ENCODE measurements around the gene TRPC1.
"Not testable (repeated sequence)": the region's sequence is repeated elsewhere in the genome, so short reads cannot be mapped to it uniquely, and the experiment has no call there.

Gene TRPC1

GRCh38 chr3:142752605-142753004 is 28.8 kb downstream of the TRPC1 start:
- not testable (repeated sequence) for DNase-seq (ENCODE audit: low read depth in 2 of 2)

GRCh38 chr3:142754494-142754893 is 30.7 kb downstream of the TRPC1 start:
- DNase-seq (ENCODE audit: low read depth in 2 of 2): no peak

- DNase-seq (ENCODE audit: low read depth in 2 of 2): no peak
Observed at GRCh38 chr3:142768338-142768737, 44.5 kb downstream of the TRPC1 start.

GRCh38 chr3:142777927-142778326 is 54.1 kb downstream of the TRPC1 start:
- DNase-seq (ENCODE audit: low read depth in 2 of 2): no peak

- DNase-seq (ENCODE audit: low read depth in 2 of 2): no peak
Observed at GRCh38 chr3:142778541-142778940, 54.7 kb downstream of the TRPC1 start.

GRCh38 chr3:142779591-142779990 is 55.8 kb downstream of the TRPC1 start:
- no peak for DNase-seq (ENCODE audit: low read depth in 2 of 2)

GRCh38 chr3:142782616-142783015 is 58.8 kb downstream of the TRPC1 start:
- DNase-seq (ENCODE audit: low read depth in 2 of 2): no peak

GRCh38 chr3:142784228-142784627 is 60.4 kb downstream of the TRPC1 start:
- DNase-seq (ENCODE audit: low read depth in 2 of 2): no peak

GRCh38 chr3:142785996-142786395 is 62.2 kb downstream of the TRPC1 start:
- no peak for DNase-seq (ENCODE audit: low read depth in 2 of 2)

- no peak for DNase-seq (ENCODE audit: low read depth in 2 of 2)
Observed at GRCh38 chr3:142787719-142788118, 63.9 kb downstream of the TRPC1 start.

GRCh38 chr3:142794508-142794907 is 70.7 kb downstream of the TRPC1 start:
- no peak for DNase-seq (ENCODE audit: low read depth in 2 of 2)

GRCh38 chr3:142795332-142795731 is 71.5 kb downstream of the TRPC1 start:
- DNase-seq (ENCODE audit: low read depth in 2 of 2): no peak

GRCh38 chr3:142796823-142797222 is 73.0 kb downstream of the TRPC1 start:
- DNase-seq (ENCODE audit: low read depth in 2 of 2): no peak

- DNase-seq (ENCODE audit: low read depth in 2 of 2): no peak
Observed at GRCh38 chr3:142801746-142802145, 77.9 kb downstream of the TRPC1 start.

GRCh38 chr3:142802891-142803290 is 79.1 kb downstream of the TRPC1 start:
- DNase-seq (ENCODE audit: low read depth in 2 of 2): no peak

GRCh38 chr3:142808103-142808917 is 84.5 kb downstream of the TRPC1 start:
- peak in 1 of 2 donors; percentile 4 for DNase-seq (ENCODE audit: low read depth in 2 of 2)

- DNase-seq (ENCODE audit: low read depth in 2 of 2): no peak
Observed at GRCh38 chr3:142809259-142809658, 85.4 kb downstream of the TRPC1 start.

- no peak for DNase-seq (ENCODE audit: low read depth in 2 of 2)
Observed at GRCh38 chr3:142815803-142816202, 92.0 kb downstream of the TRPC1 start.

GRCh38 chr3:142817356-142817755 is 93.5 kb downstream of the TRPC1 start:
- DNase-seq (ENCODE audit: low read depth in 2 of 2): no peak

- no peak for DNase-seq (ENCODE audit: low read depth in 2 of 2)
Observed at GRCh38 chr3:142817897-142818296, 94.1 kb downstream of the TRPC1 start.

GRCh38 chr3:142818651-142819050 is 94.8 kb downstream of the TRPC1 start:
- DNase-seq (ENCODE audit: low read depth in 2 of 2): no peak

GRCh38 chr3:142819179-142819578 is 95.3 kb downstream of the TRPC1 start:
- DNase-seq (ENCODE audit: low read depth in 2 of 2): no peak

GRCh38 chr3:142828703-142829305 is 105.0 kb downstream of the TRPC1 start:
- peak; percentile 53 to 58 for DNase-seq (ENCODE audit: low read depth in 2 of 2)

Data from stimulated activated CD4-positive, alpha-beta T cell treated with anti-CD3 and anti-CD28 coated beads, Interleukin-15, amount 100 ng/mL, for 48 hours (primary cell).